ENCODE results near the gene RDH14. TPM values are rescaled to one million over a fixed set of nuclear protein-coding genes. Genes with fewer than 3 reads are reported as not detected.
A peak's percentile ranks its signal among the peaks of the same experiment; 100 is the strongest.

The RDH14 gene
- total RNA-seq, 2 donors from 2014 or later = 21.9 to 22.7 TPM

GRCh38 chr2:18527822-18528221 lies 32.6 kb downstream of the RDH14 start:
- intact Hi-C loops (cut with DNase I, micrococcal nuclease) = loop anchor here in 1 of 2 donors (5.0 to 10.0 kb wide), 3 partner anchors 214 to 1337 kb away; no protein-coding TSS in a partner anchor
- DNase-seq (no peak), ATAC-seq (no peak)

- ATAC-seq (no peak), DNase-seq (no peak)
- intact Hi-C loops (cut with DNase I, micrococcal nuclease) = loop anchor here in 1 of 2 donors (5.0 to 10.0 kb wide), 3 partner anchors 215 to 1337 kb away; no protein-coding TSS in a partner anchor
Measured at GRCh38 chr2:18527326-18527725, 33.1 kb downstream of the RDH14 start.

- intact Hi-C loops (cut with DNase I, micrococcal nuclease) = loop anchor here in 1 of 2 donors (5.0 to 10.0 kb wide), 3 partner anchors 216 to 1338 kb away; no protein-coding TSS in a partner anchor
- no peak for DNase-seq
- ATAC-seq = no peak
Measured at GRCh38 chr2:18526429-18526828, 34.0 kb downstream of the RDH14 start.

- DNase-seq = no peak
- ATAC-seq = peak; percentile 62
- intact Hi-C loops (cut with DNase I, micrococcal nuclease) = loop anchor here in 1 of 2 donors (5.0 to 10.0 kb wide), 3 partner anchors 216 to 1339 kb away; no protein-coding TSS in a partner anchor
Measured at GRCh38 chr2:18525852-18526251, 34.6 kb downstream of the RDH14 start.

- ATAC-seq (no peak), DNase-seq (no peak)
- intact Hi-C loops (cut with DNase I, micrococcal nuclease) = loop anchor here in 1 of 2 donors (5.0 to 10.0 kb wide), 3 partner anchors 217 to 1340 kb away; no protein-coding TSS in a partner anchor
Measured at GRCh38 chr2:18525236-18525635, 35.2 kb downstream of the RDH14 start.

GRCh38 chr2:18522484-18523146 lies 37.8 kb downstream of the RDH14 start:
- intact Hi-C loops (cut with DNase I, micrococcal nuclease) = loop anchor here in 1 of 2 donors (10.0 kb wide), 2 partner anchors 842 to 1342 kb away; no protein-coding TSS in a partner anchor

GRCh38 chr2:18520451-18521425 lies 39.7 kb downstream of the RDH14 start:
- peak; percentile 49 to 86 for DNase-seq
- ATAC-seq = peak; percentile 82
- intact Hi-C loops (cut with DNase I, micrococcal nuclease) = loop anchor here in 1 of 2 donors (10.0 kb wide), 2 partner anchors 844 to 1344 kb away; no protein-coding TSS in a partner anchor

More at GRCh38 chr2:18522484-18523146, 37.8 kb downstream of the RDH14 start:
- ATAC-seq = peak; percentile 69
- no peak for DNase-seq

- intact Hi-C loops (cut with DNase I, micrococcal nuclease) = loop anchor here in 1 of 2 donors (10.0 kb wide), 2 partner anchors 845 to 1345 kb away; no protein-coding TSS in a partner anchor
- DNase-seq = no peak
- ATAC-seq = no peak
Measured at GRCh38 chr2:18519914-18520450, 40.5 kb downstream of the RDH14 start.

- DNase-seq = no peak
- no peak for ATAC-seq
- intact Hi-C loops (cut with DNase I, micrococcal nuclease) = no loop called here
Measured at GRCh38 chr2:18518116-18519111, 42.0 kb downstream of the RDH14 start.

GRCh38 chr2:18517386-18517785 lies 43.1 kb downstream of the RDH14 start:
- DNase-seq (no peak), ATAC-seq (no peak)
- intact Hi-C loops (cut with DNase I, micrococcal nuclease) = no loop called here

- ATAC-seq = no peak
- DNase-seq = no peak
- intact Hi-C loops (cut with DNase I, micrococcal nuclease) = no loop called here
Measured at GRCh38 chr2:18516112-18516511, 44.3 kb downstream of the RDH14 start.

- intact Hi-C loops (cut with DNase I, micrococcal nuclease) = no loop called here
- ATAC-seq (no peak), DNase-seq (no peak)
Measured at GRCh38 chr2:18514526-18515461, 45.7 kb downstream of the RDH14 start.

GRCh38 chr2:18510775-18511174 lies 49.7 kb downstream of the RDH14 start:
- intact Hi-C loops (cut with DNase I, micrococcal nuclease) = no loop called here
- ATAC-seq (no peak), DNase-seq (no peak)

GRCh38 chr2:18506883-18507509 lies 53.5 kb downstream of the RDH14 start:
- ATAC-seq = no peak
- DNase-seq = no peak
- intact Hi-C loops (cut with DNase I, micrococcal nuclease) = no loop called here

GRCh38 chr2:18505703-18506341 lies 54.6 kb downstream of the RDH14 start:
- intact Hi-C loops (cut with DNase I, micrococcal nuclease) = no loop called here
- ATAC-seq (peak; percentile 81), DNase-seq (no peak)

Data from left colon (tissue), 2 donors.